ENCODE data around the gene HOXB6.

The HOXB6 gene

GRCh38 chr17:48604770-48605329, at the start of gene HOXB6:
TSS of gene HOXB6 (minus strand) at chr17:48604986. CDS start at chr17:48598150, 6,836 bp downstream.
- no peak for ATAC-seq
- Mint-ChIP-seq H3K4me1 (peaks cover 15% of the 10 kb centered on the region), H3K27ac (no peak within 1 kb of the TSS), H3K27me3 (peaks cover 100% of the 10 kb centered on the region), H3K4me3 (no peak within 1 kb of the TSS), H3K9me3 (no peaks in the 10 kb centered on the region), H3K36me3 (no peaks in the 10 kb centered on the region)

- no peak for ATAC-seq
- Mint-ChIP-seq H3K27me3 (peaks cover 46% of the 10 kb centered on the region), H3K4me3 (no peak overlapping the region), H3K36me3 (no peaks in the 10 kb centered on the region), H3K9me3 (no peaks in the 10 kb centered on the region), H3K27ac (no peak overlapping the region), H3K4me1 (peaks cover 21% of the 10 kb centered on the region)
Measured at GRCh38 chr17:48649741-48650140, 45.0 kb upstream of the HOXB6 start.

- ATAC-seq, result no peak
- Mint-ChIP-seq H3K27me3 (peaks cover 63% of the 10 kb centered on the region), H3K36me3 (no peaks in the 10 kb centered on the region), H3K9me3 (no peaks in the 10 kb centered on the region), H3K4me1 (peaks cover 21% of the 10 kb centered on the region), H3K27ac (no peak overlapping the region), H3K4me3 (peak overlapping the region; percentile 80)
Measured at GRCh38 chr17:48647963-48648245, 43.1 kb upstream of the HOXB6 start.

GRCh38 chr17:48647103-48647962, 42.5 kb upstream of the HOXB6 start:
- peak overlapping the region; percentile 54 for H3K27ac Mint-ChIP-seq

GRCh38 chr17:48646183-48647102, 41.7 kb upstream of the HOXB6 start:
- ATAC-seq, result peak; percentile 62
- Mint-ChIP-seq H3K27ac (peak overlapping the region; percentile 54), H3K4me3 (peak overlapping the region; percentile 80), H3K36me3 (no peaks in the 10 kb centered on the region), H3K27me3 (peaks cover 77% of the 10 kb centered on the region), H3K4me1 (peaks cover 21% of the 10 kb centered on the region), H3K9me3 (no peaks in the 10 kb centered on the region)

More at GRCh38 chr17:48647103-48647962, 42.5 kb upstream of the HOXB6 start:
- H3K4me3 Mint-ChIP-seq, result peak overlapping the region; percentile 80
- peak; percentile 35 for ATAC-seq
- H3K27me3 Mint-ChIP-seq, result peaks cover 69% of the 10 kb centered on the region
- peaks cover 20% of the 10 kb centered on the region for H3K4me1 Mint-ChIP-seq
- H3K9me3 Mint-ChIP-seq, result no peaks in the 10 kb centered on the region
- H3K36me3 Mint-ChIP-seq, result no peaks in the 10 kb centered on the region

- Mint-ChIP-seq H3K4me1 (peaks cover 25% of the 10 kb centered on the region), H3K27ac (no peak overlapping the region), H3K36me3 (no peaks in the 10 kb centered on the region), H3K27me3 (peaks cover 83% of the 10 kb centered on the region), H3K9me3 (no peaks in the 10 kb centered on the region), H3K4me3 (peak overlapping the region; percentile 80)
- no peak for ATAC-seq
Measured at GRCh38 chr17:48645639-48646182, 40.9 kb upstream of the HOXB6 start.

GRCh38 chr17:48644910-48645557, 40.2 kb upstream of the HOXB6 start:
- Mint-ChIP-seq H3K36me3 (no peaks in the 10 kb centered on the region), H3K4me3 (no peak overlapping the region), H3K4me1 (peaks cover 25% of the 10 kb centered on the region), H3K9me3 (no peaks in the 10 kb centered on the region), H3K27ac (no peak overlapping the region), H3K27me3 (peaks cover 81% of the 10 kb centered on the region)
- ATAC-seq, result no peak

- ATAC-seq, result no peak
- H3K27ac Mint-ChIP-seq, result no peak overlapping the region
- H3K4me1 Mint-ChIP-seq, result peaks cover 25% of the 10 kb centered on the region
- H3K36me3 Mint-ChIP-seq, result no peaks in the 10 kb centered on the region
- no peaks in the 10 kb centered on the region for H3K9me3 Mint-ChIP-seq
- no peak overlapping the region for H3K4me3 Mint-ChIP-seq
- peaks cover 84% of the 10 kb centered on the region for H3K27me3 Mint-ChIP-seq
Measured at GRCh38 chr17:48644159-48644558, 39.4 kb upstream of the HOXB6 start.

- peaks cover 88% of the 10 kb centered on the region for H3K27me3 Mint-ChIP-seq
- H3K27ac Mint-ChIP-seq, result no peak overlapping the region
- H3K9me3 Mint-ChIP-seq, result no peaks in the 10 kb centered on the region
- H3K4me3 Mint-ChIP-seq, result no peak overlapping the region
- no peak for ATAC-seq
- peaks cover 25% of the 10 kb centered on the region for H3K4me1 Mint-ChIP-seq
- H3K36me3 Mint-ChIP-seq, result no peaks in the 10 kb centered on the region
Measured at GRCh38 chr17:48643697-48644012, 38.9 kb upstream of the HOXB6 start.

- peaks cover 25% of the 10 kb centered on the region for H3K4me1 Mint-ChIP-seq
- peaks cover 88% of the 10 kb centered on the region for H3K27me3 Mint-ChIP-seq
- no peak overlapping the region for H3K27ac Mint-ChIP-seq
- no peaks in the 10 kb centered on the region for H3K9me3 Mint-ChIP-seq
- no peaks in the 10 kb centered on the region for H3K36me3 Mint-ChIP-seq
- ATAC-seq, result no peak
- no peak overlapping the region for H3K4me3 Mint-ChIP-seq
Measured at GRCh38 chr17:48642843-48643696, 38.3 kb upstream of the HOXB6 start.

- no peaks in the 10 kb centered on the region for H3K9me3 Mint-ChIP-seq
- no peak overlapping the region for H3K4me3 Mint-ChIP-seq
- peaks cover 24% of the 10 kb centered on the region for H3K4me1 Mint-ChIP-seq
- H3K27ac Mint-ChIP-seq, result no peak overlapping the region
- ATAC-seq, result no peak
- H3K36me3 Mint-ChIP-seq, result no peaks in the 10 kb centered on the region
- H3K27me3 Mint-ChIP-seq, result peaks cover 88% of the 10 kb centered on the region
Measured at GRCh38 chr17:48642059-48642842, 37.5 kb upstream of the HOXB6 start.

- H3K4me3 Mint-ChIP-seq, result no peak overlapping the region
- H3K27ac Mint-ChIP-seq, result no peak overlapping the region
- H3K4me1 Mint-ChIP-seq, result peaks cover 22% of the 10 kb centered on the region
- peaks cover 88% of the 10 kb centered on the region for H3K27me3 Mint-ChIP-seq
- no peaks in the 10 kb centered on the region for H3K36me3 Mint-ChIP-seq
- ATAC-seq, result no peak
- no peaks in the 10 kb centered on the region for H3K9me3 Mint-ChIP-seq
Measured at GRCh38 chr17:48641541-48642058, 36.8 kb upstream of the HOXB6 start.

- ATAC-seq, result no peak
- Mint-ChIP-seq H3K4me3 (no peak overlapping the region), H3K9me3 (no peaks in the 10 kb centered on the region), H3K27me3 (peaks cover 88% of the 10 kb centered on the region), H3K4me1 (peaks cover 20% of the 10 kb centered on the region), H3K27ac (no peak overlapping the region), H3K36me3 (no peaks in the 10 kb centered on the region)
Measured at GRCh38 chr17:48640858-48641180, 36.0 kb upstream of the HOXB6 start.
